HG02981 (cell line): Measurements from ENCODE around the gene ELOVL5.
"Not testable (repeated sequence)": the region's sequence is repeated elsewhere in the genome, so short reads cannot be mapped to it uniquely, and the experiment has no call there.

Experiments used
- ATAC-seq: cut with Tn5 transposase; IDR thresholded peaks from one replicate; pipeline ENCODE4 v1.9.1; 2021; ENCODE audit warnings: mild to moderate bottlenecking, moderate library complexity; ENCODE audit not compliant: unreplicated experiment

Gene ELOVL5, protein sequence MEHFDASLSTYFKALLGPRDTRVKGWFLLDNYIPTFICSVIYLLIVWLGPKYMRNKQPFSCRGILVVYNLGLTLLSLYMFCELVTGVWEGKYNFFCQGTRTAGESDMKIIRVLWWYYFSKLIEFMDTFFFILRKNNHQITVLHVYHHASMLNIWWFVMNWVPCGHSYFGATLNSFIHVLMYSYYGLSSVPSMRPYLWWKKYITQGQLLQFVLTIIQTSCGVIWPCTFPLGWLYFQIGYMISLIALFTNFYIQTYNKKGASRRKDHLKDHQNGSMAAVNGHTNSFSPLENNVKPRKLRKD

DNA sequence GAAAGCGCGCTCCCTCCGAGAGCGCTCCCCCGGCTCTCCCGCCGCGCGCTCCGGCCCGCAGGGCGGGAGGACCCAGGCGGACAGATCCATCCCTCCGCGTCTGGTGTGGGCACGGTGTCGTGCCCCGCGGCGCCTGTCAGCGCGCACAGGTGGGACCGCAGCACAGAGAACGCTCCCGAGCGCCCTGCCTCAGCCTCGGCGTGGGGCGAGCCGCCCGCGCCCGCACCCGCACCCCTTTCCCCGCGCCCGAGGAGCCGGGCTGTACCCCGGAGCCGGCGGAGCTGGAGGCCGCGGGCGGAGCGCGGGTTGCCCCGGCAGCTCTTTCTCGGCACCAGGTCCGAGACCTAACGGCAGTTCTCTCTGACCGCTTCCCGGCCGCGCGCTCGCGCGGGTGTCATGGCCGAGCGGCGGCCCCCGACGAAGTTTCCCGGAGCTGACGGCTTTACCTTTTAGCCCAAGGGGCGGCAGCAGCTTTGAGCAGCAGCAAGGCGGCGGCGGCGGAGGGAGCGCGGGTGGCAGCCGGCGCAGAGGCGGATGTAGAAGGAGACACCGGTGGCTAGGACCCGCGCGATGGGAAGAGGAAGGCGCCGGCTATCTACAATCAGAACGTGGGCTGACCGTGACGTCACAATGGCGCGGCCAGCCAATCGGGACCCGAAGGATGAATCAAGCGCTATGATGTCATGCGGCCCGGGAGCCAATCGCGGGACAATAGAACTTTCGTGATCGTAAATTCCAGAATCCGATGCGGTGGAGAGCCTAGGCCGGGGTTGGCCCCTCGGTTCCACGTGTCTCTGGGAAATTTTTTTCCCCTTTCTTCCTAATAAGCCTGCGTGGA is at the start of gene ELOVL5:
Gene ELOVL5 (minus strand): TSS at position 580 of the 838 bp plus-strand sequence. CDS start 53,251 bp downstream, outside the sequence.
- ATAC-seq = peak; percentile 77

DNA sequence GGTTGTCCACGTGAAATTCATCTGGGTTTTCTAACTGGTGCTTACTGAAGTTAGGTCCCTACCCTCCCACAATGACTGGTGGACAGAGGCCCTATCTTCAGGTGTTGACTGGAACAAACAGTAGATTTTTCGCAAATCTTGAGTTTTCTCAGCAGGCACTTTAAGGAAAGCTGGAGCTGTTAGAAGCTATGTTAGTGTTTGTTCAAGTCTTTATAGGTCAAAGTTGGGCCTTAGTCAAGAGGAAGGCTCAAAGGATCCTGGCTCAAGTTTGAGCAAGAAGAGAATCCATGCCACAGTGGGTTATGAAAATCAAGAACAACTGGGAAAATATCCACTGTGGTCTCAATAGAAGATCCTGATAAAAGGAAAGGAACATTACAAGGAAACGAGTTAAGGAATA is 48.5 kb upstream of the ELOVL5 start:
- ATAC-seq = no peak

GRCh38 chr6:53395986-53396385 is 47.2 kb upstream of the ELOVL5 start:
- ATAC-seq = no peak

DNA sequence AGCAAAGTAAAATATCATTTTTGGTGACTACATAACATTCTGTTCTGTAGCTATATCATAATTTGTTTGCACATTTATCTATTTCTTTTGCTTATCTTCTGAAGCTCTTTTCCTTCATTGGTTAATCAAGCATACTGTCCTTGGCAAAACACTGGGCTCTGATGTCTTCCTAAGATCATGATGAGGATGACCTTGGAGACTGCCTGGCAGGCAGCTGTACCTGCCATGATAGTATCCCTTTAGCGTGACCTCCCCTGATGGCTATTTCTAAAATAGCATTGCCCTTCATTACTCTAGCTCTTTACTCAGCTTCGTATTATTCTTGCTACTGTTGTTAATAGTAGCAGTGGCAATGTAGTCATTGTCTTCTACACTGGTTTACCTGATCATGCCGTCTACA is 46.0 kb upstream of the ELOVL5 start:
- no peak for ATAC-seq

DNA sequence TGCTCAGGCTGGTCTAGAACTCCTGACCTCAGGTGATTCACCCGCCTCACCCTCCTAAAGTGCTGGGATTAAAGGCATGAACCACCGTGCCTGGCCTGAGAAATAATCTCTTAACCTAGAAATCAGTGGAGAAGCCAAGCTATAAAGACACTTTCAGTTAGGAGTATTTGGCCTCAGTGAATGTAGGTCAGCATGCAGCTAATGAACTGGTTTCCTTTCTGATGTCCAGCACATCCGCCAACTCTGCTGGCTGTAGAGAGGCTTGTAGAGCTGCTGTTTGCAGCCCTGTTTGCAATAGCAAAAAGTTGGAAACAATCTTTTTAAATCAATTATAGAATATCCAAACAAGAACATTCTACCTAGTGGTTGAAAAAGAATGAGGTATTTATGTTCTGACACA is 42.4 kb upstream of the ELOVL5 start:
- no peak for ATAC-seq

- ATAC-seq = no peak
Observed at GRCh38 chr6:53390010-53390409, 41.3 kb upstream of the ELOVL5 start.

DNA sequence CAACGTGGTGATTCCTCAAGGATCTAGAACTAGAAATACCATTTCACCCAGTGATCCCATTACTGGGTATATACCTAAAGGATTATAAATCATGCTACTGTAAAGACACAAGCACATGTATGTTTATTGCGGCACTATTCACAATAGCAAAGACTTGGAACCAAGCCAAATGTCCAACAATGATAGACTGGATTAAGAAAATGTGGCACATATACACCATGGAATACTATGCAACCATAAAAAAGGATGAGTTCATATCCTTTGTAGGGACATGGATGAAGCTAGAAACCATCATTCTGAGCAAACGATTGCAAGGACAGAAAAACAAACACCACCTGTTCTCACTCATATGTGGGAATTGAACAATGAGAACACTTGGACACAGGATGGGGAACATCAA is 39.9 kb upstream of the ELOVL5 start:
- not testable (repeated sequence) for ATAC-seq

- no peak for ATAC-seq
Observed at GRCh38 chr6:53382421-53382820, 33.7 kb upstream of the ELOVL5 start.

GRCh38 chr6:53378208-53378607 is 29.5 kb upstream of the ELOVL5 start:
- no peak for ATAC-seq

GRCh38 chr6:53377793-53378192 is 29.0 kb upstream of the ELOVL5 start:
- ATAC-seq = no peak

- ATAC-seq = no peak
Observed at GRCh38 chr6:53377289-53377688, 28.5 kb upstream of the ELOVL5 start.

DNA sequence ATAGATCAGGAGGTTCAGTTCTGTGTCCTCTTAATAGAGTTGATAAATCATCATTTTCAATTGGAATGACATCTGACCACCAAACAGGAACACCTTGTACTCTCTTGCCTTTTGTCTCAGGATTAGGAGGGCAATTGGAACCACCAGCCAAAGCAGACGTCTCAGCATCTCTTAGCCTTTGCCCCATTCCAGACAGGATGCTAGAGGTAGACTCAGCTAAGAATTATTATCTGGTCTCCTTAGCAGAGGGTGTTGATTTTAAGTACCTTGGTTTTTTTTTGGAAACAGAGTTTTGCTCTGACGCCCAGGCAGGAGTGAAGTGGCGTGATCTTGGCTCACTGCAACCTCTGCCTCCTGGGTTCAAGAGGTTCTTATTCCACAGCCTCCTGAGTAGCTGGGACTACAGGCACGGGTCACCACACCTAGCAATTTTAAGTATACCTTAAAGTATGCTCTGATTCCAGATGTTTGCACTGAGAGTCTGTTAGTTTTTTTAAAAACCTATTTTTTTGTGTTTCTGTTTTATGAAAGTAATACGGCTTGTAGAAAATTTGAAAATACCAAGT is 28.0 kb upstream of the ELOVL5 start:
- ATAC-seq = no peak

DNA sequence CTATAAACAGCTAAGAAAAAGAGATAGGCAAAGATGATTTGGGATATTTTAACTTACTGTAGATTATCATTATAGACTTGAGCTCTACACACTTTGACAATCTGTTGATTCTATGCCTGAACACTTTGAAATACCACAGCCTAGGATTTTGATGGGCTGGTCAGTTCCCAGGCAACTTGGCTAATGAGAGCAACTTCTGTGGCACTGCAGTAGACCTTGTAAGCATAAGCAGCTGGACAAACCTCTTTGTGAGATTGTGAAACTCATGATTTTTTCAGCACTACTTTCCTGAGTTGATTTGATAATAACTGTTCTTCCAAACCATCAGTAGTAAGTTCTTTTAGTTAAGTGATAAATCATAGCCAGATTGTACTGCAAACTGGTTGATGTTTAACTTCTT is 27.1 kb upstream of the ELOVL5 start:
- no peak for ATAC-seq

DNA sequence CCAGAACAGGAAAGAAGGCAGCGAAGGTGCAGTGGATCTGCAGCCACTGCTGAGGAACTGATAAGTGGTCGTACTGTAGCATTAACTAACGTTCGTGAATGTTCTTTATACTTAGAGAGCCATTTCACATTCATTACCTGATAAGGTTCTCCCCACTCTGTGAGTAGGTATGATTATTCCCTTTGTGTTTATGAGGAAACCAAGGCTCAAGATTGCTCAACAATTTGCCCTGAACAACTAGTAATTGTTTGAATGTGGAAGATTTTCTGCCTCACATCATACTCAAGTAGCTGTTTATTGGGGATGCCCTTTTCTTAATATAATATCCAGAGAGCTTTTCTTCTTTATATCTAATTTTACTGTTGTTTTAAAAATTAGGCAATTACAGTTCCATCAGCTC is 24.9 kb upstream of the ELOVL5 start:
- no peak for ATAC-seq

DNA sequence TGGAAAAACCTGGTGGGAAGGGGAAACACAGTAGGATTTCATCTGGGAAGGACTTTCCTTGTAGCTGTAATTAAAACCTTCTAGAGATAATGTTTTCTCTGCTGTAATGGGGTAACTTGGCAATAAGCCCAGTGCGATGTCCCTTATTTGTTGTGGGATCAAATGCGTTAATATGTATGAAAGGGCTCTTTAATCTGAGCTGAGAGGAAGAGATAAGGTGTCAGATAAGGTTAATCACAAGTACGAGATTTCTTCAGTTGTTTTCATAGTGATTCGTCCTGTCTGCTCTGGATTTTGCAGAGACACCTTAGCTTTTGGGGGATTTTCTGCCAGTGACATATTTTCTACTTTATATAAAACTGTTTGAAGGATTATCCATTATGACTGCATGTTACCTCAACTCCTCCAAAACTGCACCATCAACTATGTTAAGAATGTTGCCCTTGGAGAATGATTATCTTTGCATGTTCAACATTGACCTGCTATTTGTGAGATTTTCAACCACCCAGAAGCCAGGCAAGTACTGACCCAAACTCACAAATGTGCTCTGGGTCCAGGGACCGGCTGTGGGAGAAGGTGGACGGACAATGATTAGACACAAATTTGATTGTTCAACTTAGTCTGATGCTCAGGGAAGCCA is 21.2 kb upstream of the ELOVL5 start:
- ATAC-seq = no peak

DNA sequence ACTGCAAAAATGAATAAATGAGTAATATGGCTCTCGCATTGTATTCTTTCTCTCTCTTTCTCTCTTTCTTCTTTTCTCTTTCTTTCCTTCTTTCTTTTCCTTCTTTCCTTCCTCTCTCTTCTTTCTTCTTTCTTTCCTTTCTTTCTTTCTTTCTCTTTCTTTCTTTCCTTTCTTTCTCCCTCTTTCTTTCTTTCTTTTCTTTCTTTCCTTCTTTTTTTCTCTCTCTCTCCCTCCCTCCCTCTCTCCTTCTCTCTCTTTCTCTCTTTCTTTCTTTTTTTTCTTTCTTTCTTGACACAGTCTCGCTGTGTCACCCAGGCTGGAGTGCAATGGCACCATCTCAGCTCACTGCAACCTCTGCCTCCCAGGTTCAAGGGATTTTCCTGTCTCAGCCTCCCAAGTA is 20.3 kb upstream of the ELOVL5 start:
- ATAC-seq = no peak

DNA sequence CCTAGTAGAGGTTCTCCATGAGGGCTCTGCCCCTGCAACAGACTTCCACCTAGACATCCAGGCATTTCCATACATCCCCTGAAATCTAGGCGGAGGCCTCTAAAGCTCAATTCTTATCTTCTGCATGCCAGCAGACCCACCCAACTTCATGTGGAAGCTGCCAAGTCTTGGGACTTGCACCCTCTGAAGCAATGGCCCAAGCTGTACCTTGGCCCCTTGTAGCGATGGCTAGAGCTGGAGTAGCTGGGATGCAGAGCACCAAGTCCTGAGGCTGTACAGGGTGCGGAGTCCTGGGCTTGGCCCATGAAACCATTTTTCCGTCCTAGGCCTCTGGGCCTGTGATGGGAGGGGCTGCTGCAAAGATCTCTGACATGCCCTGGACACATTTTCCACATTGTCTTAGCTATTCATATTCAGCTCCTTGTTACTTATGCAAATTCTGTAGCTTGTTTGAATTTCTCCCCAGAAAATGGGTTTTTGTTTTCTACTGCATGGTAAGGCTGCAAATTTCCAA is 17.4 kb upstream of the ELOVL5 start:
- ATAC-seq = no peak

- ATAC-seq = no peak
Observed at GRCh38 chr6:53363341-53364079, 14.8 kb upstream of the ELOVL5 start.

DNA sequence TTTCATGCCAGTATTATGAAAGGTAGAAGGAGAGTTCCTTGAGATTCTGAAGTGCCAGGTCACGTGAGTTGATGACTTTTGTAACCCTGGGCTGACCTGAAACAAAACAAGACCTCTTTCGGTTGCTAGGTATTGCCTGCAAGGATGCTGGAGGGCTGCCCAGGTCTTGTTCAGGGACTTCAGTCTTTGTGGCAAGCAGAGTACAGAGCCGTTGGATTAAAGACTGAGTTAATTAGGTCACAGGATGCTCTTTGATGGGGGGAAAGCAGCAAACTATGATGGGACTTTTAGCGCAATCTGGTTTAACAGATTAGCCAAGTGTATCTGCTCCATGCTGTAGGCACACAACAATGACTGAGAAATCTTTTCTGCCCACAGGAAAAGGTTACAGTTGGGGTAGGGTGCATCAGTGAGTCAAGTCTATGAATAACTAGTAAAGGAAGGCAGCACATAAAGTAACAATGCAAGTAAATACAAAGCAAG is 12.8 kb upstream of the ELOVL5 start:
- peak; percentile 42 for ATAC-seq
